HepG2 (cell line): ENCODE results near the gene THSD8. TPM values are rescaled to one million over a fixed set of nuclear protein-coding genes. Genes with fewer than 3 reads are reported as not detected.

Experiments used
- AKAP8 ChIP-seq: sonication (generic); formaldehyde crosslinking; IDR thresholded peaks from 2 replicates; pipeline ENCODE4 v1.5.1; 2020; ENCODE audit warnings: mild to moderate bottlenecking, missing genetic modification reagents
- CHD2 ChIP-seq: IDR thresholded peaks from 2 replicates; pipeline ENCODE4 v1.6.1; 2011; ENCODE audit warnings: low read depth, low read length, improper control_type of control experiment
- DDIT3 ChIP-seq: sonication (generic); formaldehyde crosslinking; IDR thresholded peaks from 2 replicates; pipeline ENCODE4 v1.4.0; 2020; ENCODE audit warnings: mild to moderate bottlenecking, missing genetic modification reagents
- DNMT3B ChIP-seq: conservative IDR thresholded peaks from 2 replicates; pipeline ENCODE4 v1.6.1; 2016; ENCODE audit warnings: missing biosample characterization, control low read depth
- EEA1 ChIP-seq: sonication (generic); formaldehyde crosslinking; IDR thresholded peaks from 2 replicates; pipeline ENCODE4 v1.5.1; 2020; ENCODE audit warnings: mild to moderate bottlenecking, missing genetic modification reagents, borderline replicate concordance
- ELF4 ChIP-seq: sonication (generic); formaldehyde crosslinking; IDR thresholded peaks from 2 replicates; pipeline ENCODE4 v1.5.0; 2020; ENCODE audit warnings: missing genetic modification reagents, mild to moderate bottlenecking, moderate library complexity, borderline replicate concordance
- HNF1A ChIP-seq, 2 experiments: sonication (generic) in 1 of 2; formaldehyde crosslinking in 1 of 2; IDR thresholded peaks; 2 replicates each; pipeline versions ENCODE4 v1.4.0 to v1.6.1; 2016 to 2020; ENCODE audit warnings: borderline replicate concordance in 1 of 2, low read depth in 1 of 2, mild to moderate bottlenecking in 1 of 2, missing genetic modification reagents in 1 of 2
- KLF13 ChIP-seq: sonication (generic); formaldehyde crosslinking; IDR thresholded peaks from 2 replicates; pipeline ENCODE4 v1.4.0; 2020; ENCODE audit warnings: mild to moderate bottlenecking, missing genetic modification reagents
- MAFK ChIP-seq, 2 experiments: IDR thresholded peaks in 1 of 2; conservative IDR thresholded peaks in 1 of 2; 2 replicates each; pipeline ENCODE4 v1.6.1; 2011; ENCODE audit warnings: improper control_type of control experiment in 2 of 2, low read length in 2 of 2
- MNT ChIP-seq: fragments of 450-650 bp; IDR thresholded peaks from 2 replicates; pipeline ENCODE4 v1.6.1; 2016
- PRMT3 ChIP-seq: sonication (generic); formaldehyde crosslinking; IDR thresholded peaks from 2 replicates; pipeline ENCODE4 v1.8.1; 2022; ENCODE audit warnings: low read depth, mild to moderate bottlenecking, moderate library complexity, missing genetic modification reagents, borderline replicate concordance
- RERE ChIP-seq: IDR thresholded peaks from 2 replicates; pipeline ENCODE4 v1.6.1; 2016; ENCODE audit warnings: low read depth, missing genetic modification reagents, missing compliant biosample characterization
- SSRP1 ChIP-seq: IDR thresholded peaks from 2 replicates; pipeline ENCODE4 v1.6.1; 2016; ENCODE audit warnings: control low read depth
- TAF15 ChIP-seq: fragments of 200-400 bp; formaldehyde crosslinking; IDR thresholded peaks from one replicate; pipeline ENCODE4 v1.6.1; 2018; ENCODE audit warnings: mild to moderate bottlenecking, low read depth, low read length; ENCODE audit not compliant: poor library complexity, severe bottlenecking
- ZNF431 ChIP-seq: sonication (generic); formaldehyde crosslinking; IDR thresholded peaks from 2 replicates; pipeline ENCODE4 v1.9.0; 2022; ENCODE audit warnings: missing genetic modification reagents, low read depth, mild to moderate bottlenecking, borderline replicate concordance
- ZNF790 ChIP-seq: sonication (generic); formaldehyde crosslinking; IDR thresholded peaks from 2 replicates; pipeline ENCODE4 v1.8.0; 2022; ENCODE audit warnings: missing genetic modification reagents, mild to moderate bottlenecking, borderline replicate concordance
- polyA plus RNA-seq, 8 experiments: library from polyadenylated mRNA; depleted of rRNA in 3 of 8; stranded (reverse) in 7 of 8; unstranded in 1 of 8; fragments of >200 nt; fragmentation: Illumina TruSeq in 4 of 8; extraction: Trizol in 4 of 8; gene quantifications; 2 replicates each; pipeline versions ENCODE4 v1.2.1 to v1.2.3, GENCODE V29; 2011 to 2016; ENCODE audit warnings: low read depth in 4 of 8, missing spikeins in 1 of 8, mixed read lengths in 1 of 8; ENCODE audit not compliant: insufficient read depth in 1 of 8
- total RNA-seq, 5 experiments: library from RNA; depleted of rRNA; stranded (reverse); fragments of >200 nt; fragmentation: Illumina TruSeq; extraction: Trizol; gene quantifications; 2 replicates each; pipeline ENCODE4 v1.2.3, GENCODE V29; 2016; ENCODE audit warnings: low read depth in 1 of 5

THSD8 gene
- total and polyA plus RNA-seq, 2 of the 13 experiments (the other 11 are each of a cell fraction or from before 2014, with no cell fraction given): 4.8 to 14.9 TPM

GRCh38 chr19:12796146-12797071 is 5.5 kb upstream of the THSD8 start (continued):
- TF ChIP-seq DDIT3 (CRISPR knock-in tag) (no peak), DNMT3B (CRISPR knock-in tag) (no peak), ELF4 (no peak), TAF15 (no peak), ZNF790 (CRISPR knock-in tag) (no peak), RERE (CRISPR knock-in tag) (no peak), HNF1A (IDR thresholded peaks at IDR 0.05; ENCODE audit: low read depth) (no peak), HNF1A (CRISPR knock-in tag; IDR thresholded peaks at IDR 0.05; ENCODE audit: borderline replicate concordance) (no peak), SSRP1 (no peak), EEA1 (no peak), KLF13 (CRISPR knock-in tag) (no peak), AKAP8 (CRISPR knock-in tag) (peak; percentile 63), MNT (no peak), MAFK (conservative IDR thresholded peaks at IDR 0.05 in 1 of 2, IDR thresholded peaks at IDR 0.05 in 1 of 2; ENCODE audit: low read length in 2 of 2) (no peak), CHD2 (no peak), PRMT3 (CRISPR knock-in tag) (no peak), ZNF431 (CRISPR knock-in tag) (no peak)
